ENCODE measurements around the gene DCC. TPM values are rescaled to one million over a fixed set of nuclear protein-coding genes. Genes with fewer than 3 reads are reported as not detected.

Gene DCC
- total and polyA plus RNA-seq, 10 donors = 0.03 to 9.2 (median 0.91) TPM; not detected in 1

Small RNAs within 50 kb of the gene (microRNA-seq; reads per million reads assigned to microRNA genes)
- 0 reads per million in 3 donors for gene MIR4528

Small RNAs within 50 kb of the gene (small RNA-seq; reads per million reads assigned to genes)
- gene AC011155.1 (0 reads per million in 4 donors), gene MIR4528 (0 reads per million in 4 donors)

Data from spleen (tissue), 11 donors.